ENCODE data around the gene EIF4E1B.
A peak's percentile ranks its signal among the peaks of the same experiment; 100 is the strongest.

EIF4E1B gene

GRCh38 chr5:176646049-176646706 lies 15.7 kb downstream of the EIF4E1B start:
- no peak for DNase-seq

DNA sequence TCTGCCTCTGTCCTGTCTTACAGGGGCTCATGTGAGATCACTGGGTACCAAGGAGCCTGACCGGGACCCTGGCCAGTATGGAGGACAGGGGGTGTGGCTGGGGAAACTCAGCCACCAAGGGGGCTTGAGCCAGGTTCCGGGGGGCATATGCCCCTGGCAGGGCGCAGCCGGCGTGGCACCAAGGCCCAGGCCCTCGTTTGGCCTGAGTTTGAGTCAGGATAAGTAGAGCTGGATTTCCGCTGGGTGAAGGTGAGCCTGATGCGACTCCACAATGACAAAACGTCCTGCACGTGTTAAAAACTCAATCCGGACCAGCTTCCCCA lies 16.2 kb downstream of the EIF4E1B start:
- no peak for DNase-seq

DNA sequence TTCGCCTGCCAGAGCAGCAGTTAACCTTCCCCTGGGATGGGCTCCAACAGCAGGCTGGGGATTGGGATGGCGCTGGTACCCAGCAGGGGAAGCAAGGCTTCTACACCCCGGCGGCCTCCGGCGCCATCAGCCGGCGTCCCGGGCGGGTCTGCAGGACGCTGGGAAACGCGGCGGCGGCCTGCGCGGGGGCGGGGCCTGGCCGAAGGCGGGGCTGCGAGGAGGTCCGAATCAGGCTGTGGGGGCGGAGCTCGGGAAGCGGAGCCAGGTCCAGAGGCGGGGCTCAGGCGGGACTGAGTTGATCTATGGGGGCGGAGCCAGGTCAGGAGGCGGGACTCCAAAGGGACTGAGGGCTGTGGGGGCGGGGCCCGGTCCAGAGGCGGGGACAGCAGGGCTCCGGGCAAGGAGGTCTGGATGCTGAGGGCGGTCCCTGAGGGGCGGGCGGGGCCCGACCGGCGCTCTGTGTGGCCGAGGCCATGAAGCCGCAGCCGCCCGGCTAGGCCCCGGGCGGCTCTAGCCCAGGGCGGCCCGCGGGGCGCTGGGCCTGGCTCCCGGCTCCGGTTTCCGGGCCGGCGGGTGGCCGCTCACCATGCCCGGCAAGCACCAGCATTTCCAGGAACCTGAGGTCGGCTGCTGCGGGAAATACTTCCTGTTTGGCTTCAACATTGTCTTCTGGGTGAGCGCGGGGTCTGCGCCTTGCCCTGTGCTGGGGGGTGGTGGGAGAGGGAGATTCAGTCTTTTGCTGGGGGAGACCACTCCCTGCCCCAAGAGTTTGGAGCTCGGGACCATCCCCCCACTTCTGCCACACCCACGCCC lies 16.8 kb downstream of the EIF4E1B start, which contains the start of gene TSPAN17:
Gene TSPAN17, plus strand, starts transcription at position 455 of the 813 bp plus-strand sequence. Its CDS starts 132 bp downstream, at position 587.
- DNase-seq, result peak; percentile 44 to 100 (median 99)

DNA sequence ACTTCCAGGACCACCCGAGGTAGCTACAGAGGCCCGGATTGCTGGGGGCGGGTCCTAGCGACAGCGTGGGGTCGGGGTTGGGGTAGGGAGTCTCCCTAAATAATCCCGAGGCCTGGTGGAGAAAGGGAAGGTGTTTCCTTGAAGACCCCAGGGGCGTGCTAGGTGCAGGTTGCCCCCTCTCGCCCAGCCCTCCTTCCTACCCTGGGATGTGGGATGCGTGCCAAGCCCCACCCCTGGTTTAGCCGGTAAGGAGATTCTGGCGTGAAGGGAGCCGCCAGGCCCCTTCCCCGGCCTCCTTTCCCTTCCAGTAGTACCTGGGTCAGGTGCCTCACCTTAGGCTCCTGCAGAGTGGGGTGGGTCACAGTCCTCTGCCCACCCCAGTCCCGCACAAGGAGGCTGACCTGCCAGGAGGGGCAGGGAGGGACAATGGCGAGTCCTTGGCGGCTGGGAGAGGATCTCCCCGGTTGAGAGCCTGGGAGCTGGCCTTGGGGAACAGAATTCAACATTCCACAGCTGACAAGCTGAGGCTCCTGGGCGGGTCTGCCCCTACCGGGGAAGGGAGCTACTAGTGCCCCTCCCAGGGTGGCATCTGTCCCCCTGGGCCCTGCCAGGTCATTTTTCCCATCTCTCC lies 17.5 kb downstream of the EIF4E1B start:
- DNase-seq, result peak in 9 of 51 donors; percentile 13 to 50 (median 33)

DNA sequence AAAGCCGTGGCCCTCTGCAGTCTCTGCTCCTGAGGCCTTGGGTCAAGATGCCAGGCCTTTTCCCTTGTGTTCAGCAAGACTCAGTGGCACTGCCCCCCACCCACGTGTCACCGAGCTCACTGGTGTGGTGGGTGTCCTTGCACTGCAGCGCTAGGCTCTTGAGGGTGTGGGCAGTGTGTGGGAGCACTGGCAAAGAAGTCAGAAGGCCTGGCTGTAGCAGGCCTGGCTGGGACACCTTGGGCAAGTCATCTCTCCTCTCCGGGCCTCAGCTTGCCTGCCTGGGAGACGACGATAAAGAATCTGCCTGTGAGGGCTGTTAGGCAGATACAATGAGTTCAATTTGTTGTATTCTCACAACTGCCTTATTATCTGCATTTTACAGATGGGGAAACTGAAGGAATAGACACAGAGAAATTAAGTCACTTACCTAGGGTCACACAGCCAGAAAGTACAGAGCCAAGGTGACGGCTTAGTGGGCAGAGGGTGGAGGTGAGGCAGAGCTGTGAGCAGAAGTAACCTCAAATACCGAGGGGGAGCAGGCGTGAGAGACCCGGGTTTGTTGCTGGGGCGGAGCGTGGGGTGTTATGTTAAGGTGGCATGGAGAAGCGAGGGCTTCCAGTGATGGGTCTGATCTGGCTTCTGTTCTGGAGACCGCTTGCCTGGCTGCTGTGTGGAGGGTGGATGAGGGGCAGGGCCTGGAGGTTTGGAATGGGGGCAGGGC lies 18.2 kb downstream of the EIF4E1B start:
- DNase-seq, result no peak

DNA sequence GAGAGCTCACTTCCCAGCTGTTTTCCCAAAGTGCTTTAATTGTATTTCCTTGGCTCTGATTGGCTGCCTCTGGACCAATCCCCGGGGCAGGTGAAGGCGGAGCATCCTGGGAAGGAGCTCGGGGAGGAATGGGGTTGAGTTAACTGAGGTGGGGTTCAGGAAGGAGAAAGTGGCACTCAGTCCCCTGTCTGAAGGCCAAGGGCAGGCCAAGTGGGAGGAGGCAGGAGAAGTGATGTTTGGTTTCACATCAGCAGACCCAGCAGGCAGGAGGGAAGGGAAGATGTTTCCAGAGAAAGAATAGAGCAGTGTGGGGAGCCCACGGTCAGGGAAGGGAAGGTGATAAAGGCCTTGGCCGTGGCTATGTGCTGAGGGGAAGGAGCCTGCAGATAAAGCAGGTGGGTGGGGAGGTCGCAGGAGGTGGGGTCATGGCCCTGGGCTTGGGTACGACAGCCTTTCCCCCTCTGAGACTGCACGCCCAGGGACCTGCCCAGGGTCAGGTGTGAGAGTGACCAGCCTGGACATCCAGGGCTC lies 19.9 kb downstream of the EIF4E1B start:
- DNase-seq, result peak in 6 of 51 donors; percentile 3 to 40 (median 14)

DNA sequence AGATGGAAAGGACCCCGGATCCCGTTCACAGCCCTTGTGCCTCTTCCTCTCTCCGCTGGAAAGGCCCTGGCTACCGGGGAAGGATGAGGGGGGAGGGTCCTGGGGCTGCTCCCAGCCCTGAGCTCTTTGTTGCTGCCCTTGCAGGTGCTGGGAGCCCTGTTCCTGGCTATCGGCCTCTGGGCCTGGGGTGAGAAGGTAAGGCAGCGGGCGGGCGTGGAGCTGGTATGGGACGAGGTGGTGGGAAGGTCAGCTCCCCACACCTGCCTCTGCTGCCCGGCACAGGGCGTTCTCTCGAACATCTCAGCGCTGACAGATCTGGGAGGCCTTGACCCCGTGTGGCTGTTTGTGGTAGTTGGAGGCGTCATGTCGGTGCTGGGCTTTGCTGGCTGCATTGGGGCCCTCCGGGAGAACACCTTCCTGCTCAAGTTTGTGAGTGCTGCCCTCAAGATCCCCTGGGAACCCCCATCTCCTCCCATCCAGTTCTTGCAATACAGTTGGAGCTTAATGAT lies 21.1 kb downstream of the EIF4E1B start:
- no peak for DNase-seq

- peak in 28 of 51 donors; percentile 7 to 75 (median 37) for DNase-seq
These were observed 21.7 kb downstream of the EIF4E1B start for GRCh38 chr5:176652136-176652535.

GRCh38 chr5:176653401-176654385 lies 23.2 kb downstream of the EIF4E1B start:
- peak in 2 of 51 donors; percentile 37 to 74 for DNase-seq

- DNase-seq, result no peak
These were observed 24.4 kb downstream of the EIF4E1B start for GRCh38 chr5:176654856-176655255.

DNA sequence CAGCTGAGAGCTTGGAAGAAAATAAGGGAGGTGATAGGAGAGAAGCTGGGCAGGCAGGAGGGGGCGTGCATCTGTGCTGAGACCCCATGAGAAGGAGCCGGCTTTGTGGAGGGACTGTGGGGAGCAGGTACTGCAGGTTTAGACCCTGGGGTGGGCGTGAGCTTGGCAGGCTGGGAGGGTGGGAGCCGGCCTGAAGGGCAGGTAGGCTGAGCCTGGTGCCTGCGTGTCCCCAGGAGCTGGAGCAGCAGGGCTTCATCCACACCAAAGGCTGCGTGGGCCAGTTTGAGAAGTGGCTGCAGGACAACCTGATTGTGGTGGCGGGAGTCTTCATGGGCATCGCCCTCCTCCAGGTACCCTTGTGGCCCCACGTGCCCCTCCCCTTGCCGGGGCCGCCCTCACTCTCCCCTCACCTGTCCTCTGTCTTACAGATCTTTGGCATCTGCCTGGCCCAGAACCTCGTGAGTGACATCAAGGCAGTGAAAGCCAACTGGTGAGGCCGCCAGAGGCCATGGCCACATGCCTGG lies 26.1 kb downstream of the EIF4E1B start:
- no peak for DNase-seq

DNA sequence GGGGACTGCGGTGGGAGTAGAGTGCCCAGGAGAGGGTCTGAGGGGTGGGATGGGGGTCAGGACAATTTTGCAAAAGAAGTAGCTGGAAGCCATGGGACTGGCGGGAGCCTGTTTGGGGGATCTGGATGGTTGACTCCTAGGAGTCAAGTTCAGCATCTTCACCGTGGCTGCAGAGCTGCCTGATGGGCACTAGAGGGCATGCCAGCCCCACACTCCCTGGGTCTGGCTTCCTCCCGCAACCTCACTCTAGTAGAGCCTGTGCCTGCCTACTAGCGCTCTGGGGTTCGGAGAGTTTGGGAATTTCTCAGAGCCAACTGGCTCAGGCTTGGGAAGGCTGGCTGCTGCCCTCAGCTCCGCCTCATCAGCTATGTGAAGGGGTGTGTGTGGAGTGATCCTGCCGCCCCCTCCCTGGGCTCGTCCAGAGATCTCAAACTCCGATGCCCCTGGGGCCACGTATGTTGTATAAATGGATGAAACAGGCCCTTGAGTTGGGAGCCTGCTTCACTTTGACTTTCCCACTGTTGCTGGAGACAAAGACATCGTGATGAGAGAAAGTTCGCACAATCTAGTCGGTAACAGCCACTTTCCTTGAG lies 27.6 kb downstream of the EIF4E1B start:
- DNase-seq, result peak in 45 of 51 donors; percentile 4 to 78 (median 50)

GRCh38 chr5:176658817-176659511 lies 28.5 kb downstream of the EIF4E1B start:
- DNase-seq, result no peak

DNA sequence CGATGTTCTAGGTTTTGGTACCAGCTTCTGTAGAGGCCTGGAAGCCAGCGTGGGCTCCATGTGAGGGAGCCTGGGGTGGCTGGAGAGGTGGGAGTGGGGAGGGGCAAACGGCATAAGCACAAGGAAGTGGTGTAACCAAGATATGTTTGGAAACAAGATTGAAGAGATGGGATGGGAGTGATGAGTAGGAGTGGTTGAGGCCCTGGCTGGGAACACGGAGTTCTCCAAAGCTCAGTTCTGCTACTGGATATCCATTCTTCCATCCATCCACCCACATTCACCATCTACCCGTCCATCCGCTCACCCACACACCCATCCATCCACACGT lies 29.0 kb downstream of the EIF4E1B start:
- peak in 1 of 51 donors; percentile 34 for DNase-seq

- DNase-seq, result no peak
These were observed 29.5 kb downstream of the EIF4E1B start for GRCh38 chr5:176659860-176660461.

- no peak for DNase-seq
These were observed 30.0 kb downstream of the EIF4E1B start for GRCh38 chr5:176660530-176660859.

GRCh38 chr5:176660860-176661641 lies 30.6 kb downstream of the EIF4E1B start:
- peak in 44 of 51 donors; percentile 4 to 83 (median 56) for DNase-seq

- DNase-seq, result no peak
These were observed 31.2 kb downstream of the EIF4E1B start for GRCh38 chr5:176661676-176662075.

Measured in hypothalamus (tissue), 51 donors.